Upper lobe of left lung (tissue), 4 donors: ENCODE results near the gene AGAP3.

ENCODE experiments used
- CTCF ChIP-seq, 6 experiments: fragments of 450-650 bp in 4 of 6; fragments of 200-600 bp in 2 of 6; sonication (generic) in 2 of 6; IDR thresholded peaks; one replicate each; pipeline ENCODE4 v1.5.1; 2016 to 2019; ENCODE audit warnings: antibody characterized with exemption in 6 of 6
- POLR2A ChIP-seq, 4 donors: fragments of 450-650 bp; IDR thresholded peaks; one replicate each; pipeline ENCODE4 v1.5.1; 2016 to 2017; ENCODE audit warnings: antibody characterized with exemption in 4 of 4, mild to moderate bottlenecking in 2 of 4
- POLR2AphosphoS5 ChIP-seq, 2 donors: sonication (generic); formaldehyde crosslinking; IDR thresholded peaks; one replicate each; pipeline ENCODE4 v1.5.1; 2017; ENCODE audit warnings: antibody characterized with exemption in 2 of 2

- no peak for TF ChIP-seq POLR2A (IDR thresholded peaks at IDR 0.05)
- no peak for TF ChIP-seq POLR2AphosphoS5 (IDR thresholded peaks at IDR 0.05)
- no peak for TF ChIP-seq CTCF (IDR thresholded peaks at IDR 0.05)
Observed at GRCh38 chr7:151091988-151092387, 5.7 kb downstream of the AGAP3 start.
